Glutamatergic neuron (in vitro differentiated cells): ENCODE measurements around the gene OPN5. TPM values are rescaled to one million over a fixed set of nuclear protein-coding genes. Genes with fewer than 3 reads are reported as not detected.

Source experiments
- DNase-seq: peaks from one replicate; pipeline ENCODE4 v3.0.0; 2022
- H3K27ac Mint-ChIP-seq: one replicate; pipeline ENCODE4 v1.8.0; 2020; ENCODE audit warnings: mild to moderate bottlenecking, mixed read lengths, inconsistent platforms; ENCODE audit not compliant: unreplicated experiment
- H3K27me3 Mint-ChIP-seq: one replicate; pipeline ENCODE4 v1.8.0; 2020; ENCODE audit warnings: mild to moderate bottlenecking, moderate library complexity, mixed read lengths, inconsistent platforms; ENCODE audit not compliant: unreplicated experiment
- H3K36me3 Mint-ChIP-seq: one replicate; pipeline ENCODE4 v1.8.0; 2020; ENCODE audit warnings: mild to moderate bottlenecking, mixed read lengths, inconsistent platforms; ENCODE audit not compliant: unreplicated experiment
- H3K4me1 Mint-ChIP-seq: one replicate; pipeline ENCODE4 v1.8.0; 2020; ENCODE audit warnings: mild to moderate bottlenecking, low read depth, mixed read lengths, inconsistent platforms; ENCODE audit not compliant: unreplicated experiment
- H3K4me3 Mint-ChIP-seq: one replicate; pipeline ENCODE4 v1.8.0; 2020; ENCODE audit warnings: mild to moderate bottlenecking, mixed read lengths, inconsistent platforms; ENCODE audit not compliant: unreplicated experiment
- H3K9me3 Mint-ChIP-seq: one replicate; pipeline ENCODE4 v1.8.0; 2020; ENCODE audit warnings: mild to moderate bottlenecking, moderate library complexity, mixed read lengths, inconsistent platforms; ENCODE audit not compliant: unreplicated experiment
- total RNA-seq: library from RNA; stranded (reverse); fragmentation: NEBNext Ultra II Directional; extraction: Animal tissue kit (Norgen Biotek cat#: 25700); gene quantifications from one replicate; pipeline ENCODE4 v1.2.1, GENCODE V29; 2021; ENCODE audit not compliant: unreplicated experiment
- TF ChIP-seq, protein P1 (sequence below): fragments of 200-600 bp; sonication (generic); IDR thresholded peaks from one replicate; pipeline ENCODE4 v1.5.0; 2021; ENCODE audit not compliant: partially characterized antibody, unreplicated experiment

The OPN5 gene
- total RNA-seq, 1 donor from 2014 or later: not detected

DNA sequence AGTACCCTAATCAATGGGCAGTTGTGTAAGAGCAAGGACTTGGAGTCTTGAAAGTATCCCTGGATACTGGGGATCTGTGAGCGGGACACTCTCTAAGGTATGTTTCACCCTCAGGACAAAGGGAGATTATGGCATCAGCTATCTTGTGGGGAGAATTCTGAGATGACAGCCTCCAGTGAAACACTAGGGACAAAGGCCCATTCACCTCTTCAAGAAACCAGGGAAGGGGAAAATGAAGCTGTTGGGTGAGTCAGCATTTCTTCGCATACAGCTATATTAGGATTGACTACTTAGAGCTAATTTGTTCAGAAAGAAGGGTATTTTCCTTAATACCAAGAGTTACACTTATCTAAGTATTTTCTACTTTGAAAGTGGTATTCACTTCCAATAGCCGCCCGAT, 35.9 kb downstream of the OPN5 start:
- no peak for DNase-seq
- TF ChIP-seq, protein P1, sequence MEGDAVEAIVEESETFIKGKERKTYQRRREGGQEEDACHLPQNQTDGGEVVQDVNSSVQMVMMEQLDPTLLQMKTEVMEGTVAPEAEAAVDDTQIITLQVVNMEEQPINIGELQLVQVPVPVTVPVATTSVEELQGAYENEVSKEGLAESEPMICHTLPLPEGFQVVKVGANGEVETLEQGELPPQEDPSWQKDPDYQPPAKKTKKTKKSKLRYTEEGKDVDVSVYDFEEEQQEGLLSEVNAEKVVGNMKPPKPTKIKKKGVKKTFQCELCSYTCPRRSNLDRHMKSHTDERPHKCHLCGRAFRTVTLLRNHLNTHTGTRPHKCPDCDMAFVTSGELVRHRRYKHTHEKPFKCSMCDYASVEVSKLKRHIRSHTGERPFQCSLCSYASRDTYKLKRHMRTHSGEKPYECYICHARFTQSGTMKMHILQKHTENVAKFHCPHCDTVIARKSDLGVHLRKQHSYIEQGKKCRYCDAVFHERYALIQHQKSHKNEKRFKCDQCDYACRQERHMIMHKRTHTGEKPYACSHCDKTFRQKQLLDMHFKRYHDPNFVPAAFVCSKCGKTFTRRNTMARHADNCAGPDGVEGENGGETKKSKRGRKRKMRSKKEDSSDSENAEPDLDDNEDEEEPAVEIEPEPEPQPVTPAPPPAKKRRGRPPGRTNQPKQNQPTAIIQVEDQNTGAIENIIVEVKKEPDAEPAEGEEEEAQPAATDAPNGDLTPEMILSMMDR: no peak
- Mint-ChIP-seq H3K27ac (no peak overlapping the region), H3K4me3 (no peak overlapping the region), H3K9me3 (peaks cover 3% of the 10 kb centered on the region), H3K27me3 (no peaks in the 10 kb centered on the region), H3K36me3 (no peaks in the 10 kb centered on the region), H3K4me1 (no peaks in the 10 kb centered on the region)

DNA sequence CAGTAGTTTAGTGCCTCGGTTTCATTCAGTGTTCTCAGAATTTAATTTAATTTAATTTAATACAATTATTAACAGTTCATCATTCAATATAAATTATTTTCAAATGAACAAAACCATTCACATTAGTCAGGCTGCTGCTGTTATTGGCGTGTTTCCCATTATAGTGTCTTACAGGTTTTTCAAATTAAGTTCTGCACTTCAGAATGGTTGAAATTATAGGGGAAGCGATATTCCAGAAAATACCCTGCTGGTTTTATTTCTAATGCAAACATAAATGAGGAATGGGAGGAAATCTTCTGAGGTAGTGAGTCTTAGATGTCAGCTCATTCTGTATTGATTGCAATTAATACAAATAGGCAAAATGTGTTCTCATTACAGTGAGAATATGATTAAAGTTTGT, 37.6 kb downstream of the OPN5 start:
- Mint-ChIP-seq H3K4me1 (no peaks in the 10 kb centered on the region), H3K27ac (no peak overlapping the region), H3K9me3 (no peaks in the 10 kb centered on the region), H3K36me3 (no peaks in the 10 kb centered on the region), H3K27me3 (no peaks in the 10 kb centered on the region), H3K4me3 (no peak overlapping the region)
- DNase-seq: no peak
- TF ChIP-seq, protein P1: no peak

DNA sequence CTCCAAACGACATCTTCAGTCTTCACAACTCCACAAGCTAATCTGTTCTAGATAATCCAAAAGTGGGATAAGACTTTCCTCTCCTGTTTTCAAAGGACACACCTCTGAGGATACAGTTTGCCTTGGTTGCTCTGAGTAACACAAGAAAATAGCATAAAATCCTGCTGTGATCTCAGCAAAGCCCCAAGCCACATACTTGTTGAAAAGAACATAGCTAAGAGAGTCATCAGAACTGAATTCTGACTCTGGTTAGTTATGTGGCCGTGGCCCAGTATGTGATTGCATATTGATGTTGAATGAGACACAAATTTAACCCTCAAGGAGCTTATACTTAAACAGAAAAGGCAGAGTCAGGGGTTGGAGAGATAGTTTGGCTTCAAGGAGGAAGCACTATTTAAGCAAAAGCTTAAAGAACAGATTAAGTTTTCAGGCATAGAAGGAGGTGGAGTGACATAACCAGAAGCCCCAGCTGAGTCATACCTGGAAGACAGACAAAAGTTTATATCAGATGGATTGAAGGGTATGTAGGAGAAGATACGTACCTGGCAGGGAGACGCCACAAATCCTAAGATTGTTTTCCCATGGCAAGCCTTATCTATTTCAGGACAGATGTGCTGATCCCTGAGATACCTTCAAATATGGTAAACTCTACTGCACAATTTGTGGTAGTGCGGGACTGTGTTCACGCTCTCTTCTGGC, 41.2 kb downstream of the OPN5 start:
- DNase-seq: no peak
- H3K36me3 Mint-ChIP-seq: no peaks in the 10 kb centered on the region
- TF ChIP-seq, protein P1: no peak
- no peak overlapping the region for H3K27ac Mint-ChIP-seq
- no peaks in the 10 kb centered on the region for H3K27me3 Mint-ChIP-seq
- H3K4me1 Mint-ChIP-seq: no peaks in the 10 kb centered on the region
- no peak overlapping the region for H3K4me3 Mint-ChIP-seq
- H3K9me3 Mint-ChIP-seq: no peaks in the 10 kb centered on the region

DNA sequence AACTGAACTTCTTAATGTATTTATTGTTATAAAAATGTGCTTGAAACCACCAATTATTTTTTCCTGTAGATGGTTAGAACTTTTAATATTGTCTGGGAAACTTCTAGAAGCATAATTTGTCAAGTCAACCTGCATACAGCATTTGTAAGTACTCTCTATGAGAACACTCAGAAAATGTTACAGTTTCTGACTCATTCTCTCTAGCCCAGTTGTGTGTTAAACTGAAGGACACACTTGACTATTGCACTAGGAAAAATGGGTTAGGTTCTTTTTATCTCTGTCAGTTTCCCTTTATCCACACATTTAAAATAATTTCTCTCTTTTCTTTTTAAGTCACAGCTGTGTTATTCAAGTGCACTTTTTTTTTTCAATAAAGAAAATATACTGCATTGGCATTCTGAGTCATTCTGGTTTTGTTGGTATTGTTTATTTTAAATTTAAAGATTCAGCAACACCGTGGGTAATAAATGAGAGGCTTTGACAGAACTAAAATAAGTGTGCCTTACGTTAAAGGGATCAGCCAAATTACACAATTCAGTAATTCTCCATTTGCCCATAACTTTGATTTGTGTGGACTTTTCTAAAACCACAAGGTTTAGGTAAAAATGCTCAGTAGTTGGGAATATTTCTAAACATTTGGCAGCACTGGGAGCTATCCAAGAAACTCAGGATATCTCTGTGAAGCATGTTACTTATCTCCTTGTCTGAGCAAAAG, 50.7 kb downstream of the OPN5 start:
- Mint-ChIP-seq H3K4me3 (no peak overlapping the region), H3K4me1 (no peaks in the 10 kb centered on the region), H3K9me3 (no peaks in the 10 kb centered on the region), H3K27ac (no peak overlapping the region), H3K36me3 (no peaks in the 10 kb centered on the region), H3K27me3 (no peaks in the 10 kb centered on the region)
- no peak for DNase-seq
- TF ChIP-seq, protein P1: no peak

GRCh38 chr6:47834196-47834595, 52.4 kb downstream of the OPN5 start:
- Mint-ChIP-seq H3K9me3 (no peaks in the 10 kb centered on the region), H3K4me1 (no peaks in the 10 kb centered on the region), H3K36me3 (no peaks in the 10 kb centered on the region), H3K4me3 (no peak overlapping the region), H3K27ac (no peak overlapping the region), H3K27me3 (no peaks in the 10 kb centered on the region)
- TF ChIP-seq, protein P1: no peak
- no peak for DNase-seq
